Fibroblast of skin of back (primary cell): Measurements from ENCODE around the gene IL12B.
"Not testable (repeated sequence)": the region's sequence is repeated elsewhere in the genome, so short reads cannot be mapped to it uniquely, and the experiment has no call there.

Experiments
- DNase-seq: peaks from one replicate; pipeline ENCODE4 v3.0.0-alpha.2; 2013

The IL12B gene

DNA sequence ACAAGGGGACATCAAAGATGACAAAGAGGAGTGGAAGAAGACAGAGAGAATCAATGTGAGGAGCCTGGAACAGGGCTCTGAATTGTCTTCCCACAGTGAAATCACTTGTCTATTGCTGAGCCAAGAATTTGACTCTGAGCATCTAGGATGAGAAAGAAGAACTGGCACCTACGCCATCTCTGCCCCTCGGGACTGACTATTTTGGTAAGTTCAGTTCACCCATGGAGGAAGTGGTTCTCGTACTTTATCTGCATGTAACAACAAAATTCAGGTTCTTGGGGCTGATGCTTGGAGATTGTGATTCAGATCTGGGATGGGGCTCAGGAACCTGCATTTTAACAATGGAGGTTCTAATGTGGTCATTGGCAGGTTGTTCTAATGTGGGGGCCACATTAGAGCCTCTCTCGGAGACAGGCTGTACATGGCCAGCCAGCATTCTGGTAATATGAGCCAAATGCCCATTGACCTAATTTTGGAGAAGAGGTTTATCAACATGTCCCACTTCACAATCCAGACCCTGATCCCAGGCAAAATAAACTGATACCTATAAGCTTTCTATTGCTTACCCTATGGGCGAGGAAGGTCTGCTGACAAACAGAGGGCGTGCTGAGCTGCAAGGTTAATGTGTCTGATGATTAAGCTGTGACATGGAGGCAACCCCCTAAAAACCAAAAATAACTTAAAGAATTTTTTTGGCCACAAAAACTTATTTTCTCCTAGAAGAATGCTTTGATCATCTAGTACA, 2.7 kb upstream of the IL12B start:
- DNase-seq = no peak

GRCh38 chr5:159331093-159331973, 1.0 kb upstream of the IL12B start:
- peak; percentile 47 for DNase-seq

GRCh38 chr5:159324986-159325385, 5.3 kb downstream of the IL12B start:
- no peak for DNase-seq

DNA sequence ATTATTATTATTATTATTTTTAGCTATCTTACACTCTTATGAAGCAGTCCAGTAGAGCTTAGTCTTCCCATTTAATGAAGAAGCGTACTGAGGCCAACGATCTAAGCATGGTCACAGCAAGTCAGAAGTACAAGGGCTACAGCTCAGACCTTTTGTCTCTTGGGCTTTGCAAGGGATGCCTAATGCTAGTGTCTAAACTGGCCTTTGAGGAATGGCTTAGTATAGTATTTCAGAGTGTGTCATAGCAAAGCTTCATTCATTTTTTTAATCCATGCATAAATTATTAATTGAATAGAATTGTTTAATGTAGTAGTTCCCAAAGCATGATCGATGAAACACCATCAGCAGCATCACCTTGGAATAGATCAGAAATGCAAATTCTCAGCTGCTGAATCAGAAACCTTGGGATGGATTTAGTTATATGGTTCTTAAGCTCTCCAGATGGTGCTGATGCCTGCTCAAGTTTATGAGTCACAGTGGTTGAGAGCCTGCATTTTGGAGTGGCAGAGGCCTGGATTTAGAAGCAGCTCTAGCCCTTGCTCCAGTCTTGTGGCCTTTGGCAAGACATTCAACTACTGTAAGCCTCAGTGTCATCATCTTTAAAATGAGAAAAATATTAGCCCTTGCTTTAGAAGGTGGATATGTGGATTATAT, 6.1 kb downstream of the IL12B start:
- peak; percentile 73 for DNase-seq

DNA sequence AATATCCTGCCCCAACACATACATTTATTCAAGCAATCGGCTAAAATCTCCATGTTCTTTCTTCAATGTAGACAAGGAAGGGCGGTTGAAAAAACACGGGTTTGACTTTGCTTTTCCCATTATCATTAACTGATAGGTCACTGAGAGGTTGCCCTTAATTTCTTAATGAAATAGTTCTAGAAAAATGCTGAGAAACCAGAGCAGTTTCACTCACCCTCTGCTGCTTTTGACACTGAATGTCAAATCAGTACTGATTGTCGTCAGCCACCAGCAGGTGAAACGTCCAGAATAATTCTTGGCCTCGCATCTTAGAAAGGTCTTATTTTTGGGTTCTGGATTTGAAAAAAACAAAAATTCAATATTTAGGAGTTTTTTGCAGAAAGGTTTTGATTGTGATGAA, 8.1 kb downstream of the IL12B start:
- no peak for DNase-seq

GRCh38 chr5:159319832-159320231, 10.5 kb downstream of the IL12B start:
- DNase-seq = no peak

DNA sequence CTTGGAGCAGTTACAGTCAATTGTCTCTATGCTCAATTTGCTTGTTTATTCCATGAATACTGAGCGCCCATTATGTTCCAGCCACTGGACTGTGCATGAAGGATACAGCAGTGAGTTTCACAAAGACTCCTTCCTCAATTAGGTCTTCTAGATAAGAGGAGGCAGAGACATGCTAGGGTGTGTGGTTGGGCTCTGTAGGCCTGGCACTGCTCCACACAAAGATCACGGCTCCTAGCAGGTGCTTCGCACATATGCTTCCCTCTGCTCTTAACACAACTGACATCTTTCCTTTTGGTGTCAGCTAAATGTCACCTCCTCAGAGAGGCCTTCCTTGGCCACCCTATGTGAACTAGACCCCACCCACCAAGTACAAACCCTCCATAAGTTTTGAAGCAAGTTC, 10.9 kb downstream of the IL12B start:
- DNase-seq = no peak

GRCh38 chr5:159318448-159318847, 11.8 kb downstream of the IL12B start:
- DNase-seq = no peak

DNA sequence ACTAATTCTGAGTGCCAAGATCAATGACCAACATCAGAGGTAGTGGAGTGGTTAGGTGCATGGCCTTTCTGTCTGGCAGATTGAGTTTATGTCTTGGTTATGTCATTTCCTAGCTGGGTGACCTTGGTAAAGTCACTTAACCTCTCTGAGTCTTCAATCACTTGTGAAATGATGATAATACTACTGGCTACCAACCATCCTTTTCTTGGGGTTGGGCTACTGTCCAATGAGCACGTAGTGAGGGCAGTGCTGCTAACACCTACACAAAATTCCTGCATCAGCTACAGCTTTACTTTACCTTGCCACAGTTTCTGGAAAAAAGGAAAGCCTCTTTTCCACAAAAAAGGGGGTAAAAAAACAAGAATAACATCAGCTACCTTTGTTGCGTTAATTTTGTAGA, 12.4 kb downstream of the IL12B start:
- DNase-seq = no peak

DNA sequence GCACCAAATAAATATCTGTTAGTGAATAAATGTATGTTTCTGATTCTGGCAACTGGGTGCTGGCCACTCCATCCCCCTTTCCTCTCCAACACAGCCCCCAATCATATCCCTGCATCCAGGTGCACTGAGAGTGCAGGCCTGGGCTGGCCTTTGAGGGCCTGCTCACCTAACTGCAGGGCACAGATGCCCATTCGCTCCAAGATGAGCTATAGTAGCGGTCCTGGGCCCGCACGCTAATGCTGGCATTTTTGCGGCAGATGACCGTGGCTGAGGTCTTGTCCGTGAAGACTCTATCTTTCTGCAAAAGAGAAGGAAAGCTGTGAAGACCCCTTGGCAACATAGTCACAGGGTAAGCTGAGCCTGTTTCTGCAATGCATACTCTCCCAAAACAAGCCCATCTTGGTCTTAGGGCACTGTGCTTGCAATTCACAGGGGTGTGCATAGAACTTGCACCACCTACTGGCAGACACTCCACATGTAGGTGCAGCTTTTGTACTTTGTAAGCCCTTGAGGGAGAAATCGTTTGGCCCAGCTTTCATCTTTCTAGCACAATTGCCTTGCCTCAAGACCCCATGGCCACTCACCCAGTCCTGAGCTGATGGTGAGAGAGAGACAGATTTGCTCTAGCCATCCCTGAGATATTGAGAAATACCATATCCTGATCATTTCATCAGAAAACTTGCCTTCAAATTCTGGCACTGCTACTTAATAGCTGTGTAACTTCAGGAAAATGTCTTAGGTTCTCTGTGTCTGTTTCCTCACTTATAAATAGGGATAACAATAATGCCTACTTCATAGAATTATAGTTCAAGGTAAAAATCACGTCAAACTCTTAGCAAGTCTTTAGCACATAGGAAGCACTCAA, 13.5 kb downstream of the IL12B start:
- peak; percentile 40 for DNase-seq

GRCh38 chr5:159313197-159313596, 17.1 kb downstream of the IL12B start:
- DNase-seq = no peak

- DNase-seq = no peak
Measured at GRCh38 chr5:159311063-159311462, 19.2 kb downstream of the IL12B start.

- no peak for DNase-seq
Measured at GRCh38 chr5:159310511-159310910, 19.8 kb downstream of the IL12B start.

GRCh38 chr5:159309689-159310433, 20.4 kb downstream of the IL12B start:
- DNase-seq = no peak

DNA sequence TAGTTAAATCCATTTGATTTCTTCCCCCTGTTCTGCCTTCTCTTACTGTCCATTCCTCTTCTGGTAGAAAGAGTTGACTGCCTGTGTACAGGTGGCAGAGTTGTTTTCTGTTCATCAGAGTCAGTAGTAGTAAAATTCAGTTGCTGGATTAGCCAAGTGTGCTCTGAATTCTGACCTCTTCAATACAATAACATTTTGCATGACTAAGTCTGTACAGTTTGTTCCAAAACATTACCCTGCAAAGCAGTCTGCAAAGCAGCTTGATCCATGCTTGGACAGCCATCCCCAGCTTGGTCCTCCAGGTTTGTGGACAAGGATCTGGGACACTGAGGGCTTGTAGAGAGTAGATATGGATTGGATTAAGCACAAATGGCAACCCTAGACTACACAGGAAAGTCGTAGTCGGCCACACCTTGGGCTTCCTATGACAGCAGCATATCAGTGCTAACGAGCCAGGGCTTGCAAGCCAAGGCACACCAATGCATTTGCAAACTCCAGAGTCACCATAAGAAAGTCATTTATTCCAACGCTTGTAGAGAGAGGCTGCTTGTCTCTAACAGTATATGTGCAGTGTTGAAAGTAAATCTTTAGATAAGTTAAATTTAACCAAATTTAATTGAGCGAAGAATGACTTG, 25.2 kb downstream of the IL12B start:
- DNase-seq = no peak

GRCh38 chr5:159303286-159303685, 27.0 kb downstream of the IL12B start:
- DNase-seq = no peak

- not testable (repeated sequence) for DNase-seq
Measured at GRCh38 chr5:159301929-159302860, 28.1 kb downstream of the IL12B start.

DNA sequence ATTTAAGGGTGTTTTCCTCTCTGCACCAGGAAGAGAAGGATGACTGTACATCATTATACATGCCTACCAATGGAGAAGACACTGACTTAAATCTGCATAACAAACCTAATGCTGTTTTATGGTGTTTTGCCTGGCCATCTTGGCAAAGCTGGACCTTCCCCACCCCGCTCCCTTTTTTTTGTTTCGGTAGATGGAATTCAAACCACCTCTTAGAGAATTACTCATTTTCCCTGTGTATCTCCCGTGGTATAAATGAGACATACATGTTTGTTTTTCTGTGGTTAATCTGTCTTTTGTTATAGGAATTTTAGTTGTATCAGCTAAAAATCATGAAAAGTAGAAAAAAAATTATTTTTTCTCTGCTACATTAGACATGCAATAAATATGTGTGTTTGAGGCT, 28.8 kb downstream of the IL12B start:
- peak; percentile 40 for DNase-seq

DNA sequence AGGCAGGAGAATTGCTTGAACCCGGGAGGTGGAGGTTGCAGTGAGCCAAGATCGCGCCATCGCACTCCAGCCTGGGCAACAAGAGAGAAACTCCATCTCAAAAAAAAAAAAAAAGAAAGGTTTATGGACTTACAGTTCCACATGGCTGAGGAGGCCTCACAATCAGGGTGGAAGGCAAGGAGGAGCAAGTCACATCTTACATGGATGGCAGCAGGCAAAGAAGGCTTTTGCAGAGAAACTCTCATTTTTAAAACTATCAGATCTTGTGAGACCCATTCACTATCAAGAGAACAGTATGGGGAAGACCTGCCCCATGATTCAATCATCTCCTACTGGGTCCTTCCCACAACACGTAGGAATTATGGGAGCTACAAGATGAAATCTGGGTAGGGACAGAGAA, 33.0 kb downstream of the IL12B start:
- DNase-seq = not testable (repeated sequence)

- DNase-seq = no peak
Measured at GRCh38 chr5:159294921-159295320, 35.4 kb downstream of the IL12B start.
